ENCODE measurements around the gene ATP4A.

ATP4A gene

GRCh38 chr19:35582760-35583159 lies 19.3 kb upstream of the ATP4A start:
- no peaks in the 10 kb centered on the region for H3K79me2 ChIP-seq (ENCODE audit: insufficient read depth, low read length)
- H3K4me2 ChIP-seq (ENCODE audit: insufficient read depth, low read length), result no peak overlapping the region
- no peaks in the 10 kb centered on the region for H4K20me1 ChIP-seq (ENCODE audit: insufficient read depth, low read length)
- no peak overlapping the region for H3K27ac ChIP-seq (ENCODE audit: low read length)
- H3K9me3 ChIP-seq (ENCODE audit: insufficient read depth, low read length, severe bottlenecking), result no peaks in the 10 kb centered on the region
- no peaks in the 10 kb centered on the region for H3K4me1 ChIP-seq (ENCODE audit: insufficient read depth, low read length)
- DNase-seq, result no peak
- no peak overlapping the region for H3K4me3 ChIP-seq (ENCODE audit: low read depth in 1 of 2, low read length in 2 of 2)
- H3K9ac ChIP-seq (ENCODE audit: low read depth, low read length), result no peak overlapping the region
- H3K27me3 ChIP-seq (ENCODE audit: insufficient read depth, low read length, poor library complexity), result no peaks in the 10 kb centered on the region
- no peak for ATAC-seq (ENCODE audit: insufficient read depth, low read depth)
- H2AFZ ChIP-seq (ENCODE audit: low read depth, low read length), result no peak overlapping the region
- no peaks in the 10 kb centered on the region for H3K36me3 ChIP-seq (ENCODE audit: insufficient read depth, low read length)
- TF ChIP-seq CTCF (IDR thresholded peaks at IDR 0.05; ENCODE audit: borderline replicate concordance, extremely low read depth, low read length, poor library complexity, severe bottlenecking), result no peak
- no peak for TF ChIP-seq EZH2 (IDR thresholded peaks at IDR 0.05; ENCODE audit: borderline replicate concordance, low read depth, low read length, severe bottlenecking)

DNA sequence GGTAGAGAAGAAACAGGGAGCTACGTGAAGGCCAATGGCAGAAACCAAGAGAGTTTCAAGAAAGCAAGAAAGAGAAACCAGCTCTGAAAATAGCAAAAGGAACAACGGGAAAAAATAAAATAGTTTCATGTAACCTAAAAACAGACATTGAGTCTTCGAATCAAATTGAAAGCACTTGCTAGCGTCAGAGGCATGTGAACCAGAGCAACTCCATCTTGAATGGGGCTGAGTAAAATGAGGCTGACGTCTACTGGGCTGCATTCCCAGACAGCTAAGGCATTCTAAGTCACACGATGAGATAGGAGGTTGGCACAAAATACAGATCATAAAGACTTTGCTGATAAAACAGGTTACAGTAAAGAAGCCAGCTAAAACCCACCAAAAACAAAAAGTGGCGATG lies 15.2 kb upstream of the ATP4A start:
- Histone ChIP-seq H3K27ac (ENCODE audit: low read length) (no peak overlapping the region), H4K20me1 (ENCODE audit: insufficient read depth, low read length) (no peaks in the 10 kb centered on the region), H3K36me3 (ENCODE audit: insufficient read depth, low read length) (no peaks in the 10 kb centered on the region), H3K4me2 (ENCODE audit: insufficient read depth, low read length) (no peak overlapping the region), H3K79me2 (ENCODE audit: insufficient read depth, low read length) (no peaks in the 10 kb centered on the region), H2AFZ (ENCODE audit: low read depth, low read length) (no peak overlapping the region), H3K4me1 (ENCODE audit: insufficient read depth, low read length) (no peaks in the 10 kb centered on the region), H3K4me3 (ENCODE audit: low read depth in 1 of 2, low read length in 2 of 2) (no peak overlapping the region), H3K27me3 (ENCODE audit: insufficient read depth, low read length, poor library complexity) (no peaks in the 10 kb centered on the region), H3K9me3 (ENCODE audit: insufficient read depth, low read length, severe bottlenecking) (peaks cover 19% of the 10 kb centered on the region), H3K9ac (ENCODE audit: low read depth, low read length) (no peak overlapping the region)
- no peak for DNase-seq
- TF ChIP-seq EZH2 (IDR thresholded peaks at IDR 0.05; ENCODE audit: borderline replicate concordance, low read depth, low read length, severe bottlenecking) (no peak), CTCF (IDR thresholded peaks at IDR 0.05; ENCODE audit: borderline replicate concordance, extremely low read depth, low read length, poor library complexity, severe bottlenecking) (no peak)
- ATAC-seq (ENCODE audit: insufficient read depth, low read depth), result no peak

- H3K27ac ChIP-seq (ENCODE audit: low read length), result no peak overlapping the region
- H3K4me3 ChIP-seq (ENCODE audit: low read depth in 1 of 2, low read length in 2 of 2), result no peak overlapping the region
- no peaks in the 10 kb centered on the region for H3K4me1 ChIP-seq (ENCODE audit: insufficient read depth, low read length)
- ATAC-seq (ENCODE audit: insufficient read depth, low read depth) (no peak), DNase-seq (no peak)
- H4K20me1 ChIP-seq (ENCODE audit: insufficient read depth, low read length), result no peaks in the 10 kb centered on the region
- H2AFZ ChIP-seq (ENCODE audit: low read depth, low read length), result no peak overlapping the region
- peaks cover 19% of the 10 kb centered on the region for H3K9me3 ChIP-seq (ENCODE audit: insufficient read depth, low read length, severe bottlenecking)
- H3K27me3 ChIP-seq (ENCODE audit: insufficient read depth, low read length, poor library complexity), result no peaks in the 10 kb centered on the region
- no peak overlapping the region for H3K9ac ChIP-seq (ENCODE audit: low read depth, low read length)
- no peaks in the 10 kb centered on the region for H3K36me3 ChIP-seq (ENCODE audit: insufficient read depth, low read length)
- TF ChIP-seq EZH2 (IDR thresholded peaks at IDR 0.05; ENCODE audit: borderline replicate concordance, low read depth, low read length, severe bottlenecking) (no peak), CTCF (IDR thresholded peaks at IDR 0.05; ENCODE audit: borderline replicate concordance, extremely low read depth, low read length, poor library complexity, severe bottlenecking) (no peak)
- H3K79me2 ChIP-seq (ENCODE audit: insufficient read depth, low read length), result no peaks in the 10 kb centered on the region
- no peak overlapping the region for H3K4me2 ChIP-seq (ENCODE audit: insufficient read depth, low read length)
These were observed 14.5 kb upstream of the ATP4A start for GRCh38 chr19:35577918-35578317.

- H4K20me1 ChIP-seq (ENCODE audit: insufficient read depth, low read length), result no peaks in the 10 kb centered on the region
- no peak for TF ChIP-seq EZH2 (IDR thresholded peaks at IDR 0.05; ENCODE audit: borderline replicate concordance, low read depth, low read length, severe bottlenecking)
- no peak for TF ChIP-seq CTCF (IDR thresholded peaks at IDR 0.05; ENCODE audit: borderline replicate concordance, extremely low read depth, low read length, poor library complexity, severe bottlenecking)
These were observed 8.0 kb upstream of the ATP4A start for GRCh38 chr19:35571406-35571965.

More at GRCh38 chr19:35571406-35571965, 8.0 kb upstream of the ATP4A start:
- H3K4me1 ChIP-seq (ENCODE audit: insufficient read depth, low read length), result no peaks in the 10 kb centered on the region
- no peak overlapping the region for H2AFZ ChIP-seq (ENCODE audit: low read depth, low read length)
- no peaks in the 10 kb centered on the region for H3K36me3 ChIP-seq (ENCODE audit: insufficient read depth, low read length)
- H3K4me2 ChIP-seq (ENCODE audit: insufficient read depth, low read length), result no peak overlapping the region
- H3K9me3 ChIP-seq (ENCODE audit: insufficient read depth, low read length, severe bottlenecking), result peaks cover 10% of the 10 kb centered on the region
- no peak overlapping the region for H3K4me3 ChIP-seq (ENCODE audit: low read depth in 1 of 2, low read length in 2 of 2)
- H3K27ac ChIP-seq (ENCODE audit: low read length), result no peak overlapping the region
- H3K79me2 ChIP-seq (ENCODE audit: insufficient read depth, low read length), result no peaks in the 10 kb centered on the region
- H3K27me3 ChIP-seq (ENCODE audit: insufficient read depth, low read length, poor library complexity), result no peaks in the 10 kb centered on the region
- no peak for DNase-seq
- no peak for ATAC-seq (ENCODE audit: insufficient read depth, low read depth)
- no peak overlapping the region for H3K9ac ChIP-seq (ENCODE audit: low read depth, low read length)
